Fibroblast of lung (primary cell): ENCODE measurements around the gene RAPH1. TPM values are rescaled to one million over a fixed set of nuclear protein-coding genes. Genes with fewer than 3 reads are reported as not detected.

Experiments
- DNase-seq, 2 donors: peaks; one replicate each; pipeline versions ENCODE4 v3.0.0 to v3.0.0-alpha.2; 2010; ENCODE audit warnings: low read depth in 2 of 2
- H2AFZ ChIP-seq: 2 replicates; pipeline ENCODE4 v1.5.1; 2012; ENCODE audit warnings: low read length, control low read depth, inconsistent platforms
- H3K27ac ChIP-seq: 2 replicates; pipeline ENCODE4 v1.5.1; 2011; ENCODE audit warnings: low read length, control low read depth; ENCODE audit not compliant: insufficient read depth
- H3K27me3 ChIP-seq: 2 replicates; pipeline ENCODE4 v1.5.1; 2011; ENCODE audit warnings: mild to moderate bottlenecking, low read length; ENCODE audit not compliant: control insufficient read depth, insufficient read depth
- H3K36me3 ChIP-seq: 2 replicates; pipeline ENCODE4 v1.5.1; 2011; ENCODE audit warnings: low read length; ENCODE audit not compliant: control insufficient read depth, insufficient read depth
- H3K4me1 ChIP-seq: 2 replicates; pipeline ENCODE4 v1.5.1; 2011; ENCODE audit warnings: low read length; ENCODE audit not compliant: control insufficient read depth, insufficient read depth; ENCODE audit errors: extremely low read depth
- H3K4me2 ChIP-seq: 2 replicates; pipeline ENCODE4 v1.5.1; 2011; ENCODE audit warnings: low read length, control low read depth; ENCODE audit not compliant: insufficient read depth; ENCODE audit errors: extremely low read depth
- H3K4me3 ChIP-seq, 4 experiments: fragments of 200-600 bp in 1 of 4; sonication (generic) in 1 of 4; replicated peaks in 1 of 4; 2 replicates each; pipeline ENCODE4 v1.5.1; 2011 to 2016; ENCODE audit warnings: low read length in 4 of 4, low read depth in 3 of 4, mild to moderate bottlenecking in 3 of 4, control low read depth in 2 of 4, inconsistent platforms in 1 of 4, mixed read lengths in 1 of 4; ENCODE audit not compliant: insufficient read depth in 1 of 4; ENCODE audit errors: control extremely low read depth in 1 of 4
- H3K79me2 ChIP-seq: 2 replicates; pipeline ENCODE4 v1.5.1; 2012; ENCODE audit warnings: mild to moderate bottlenecking, low read length, inconsistent platforms; ENCODE audit not compliant: control insufficient read depth, insufficient read depth
- H3K9ac ChIP-seq: 2 replicates; pipeline ENCODE4 v1.5.1; 2011; ENCODE audit warnings: mild to moderate bottlenecking, low read length, control low read depth; ENCODE audit not compliant: insufficient read depth
- H3K9me3 ChIP-seq: 2 replicates; pipeline ENCODE4 v1.5.1; 2012; ENCODE audit warnings: low read depth, low read length; ENCODE audit not compliant: control insufficient read depth, insufficient read depth
- H4K20me1 ChIP-seq: 2 replicates; pipeline ENCODE4 v1.5.1; 2011; ENCODE audit warnings: low read length; ENCODE audit not compliant: control insufficient read depth, insufficient read depth; ENCODE audit errors: extremely low read depth
- EZH2 ChIP-seq: IDR thresholded peaks from 2 replicates; pipeline ENCODE4 v1.5.1; 2012; ENCODE audit warnings: low read length, control low read depth, mild to moderate bottlenecking; ENCODE audit errors: missing control alignments
- polyA plus RNA-seq, 2 donors: library from polyadenylated mRNA; depleted of rRNA in 1 of 2; stranded (reverse) in 1 of 2; unstranded in 1 of 2; fragments of >200 nt; gene quantifications; 2 replicates each; pipeline ENCODE4 v1.2.1, GENCODE V29; 2011 to 2012; ENCODE audit warnings: missing spikeins in 1 of 2
- total RNA-seq: library from RNA; depleted of rRNA; stranded (reverse); fragments of >200 nt; gene quantifications from 2 replicates; pipeline ENCODE4 v1.2.1, GENCODE V29; 2014
- TF ChIP-seq, protein P1 (sequence below), 2 donors: IDR thresholded peaks in 1 of 2; conservative IDR thresholded peaks in 1 of 2; 1 replicate in 1 of 2; 2 replicates in 1 of 2; pipeline ENCODE4 v1.5.1; 2011 to 2012; ENCODE audit warnings: low read length in 2 of 2, control low read depth in 1 of 2, inconsistent platforms in 1 of 2, low read depth in 1 of 2, mild to moderate bottlenecking in 1 of 2

Gene RAPH1
- total and polyA plus RNA-seq, 2 donors (not counting 1 experiment from before 2014, with no cell fraction given) = 14.1 to 21.1 TPM

DNA sequence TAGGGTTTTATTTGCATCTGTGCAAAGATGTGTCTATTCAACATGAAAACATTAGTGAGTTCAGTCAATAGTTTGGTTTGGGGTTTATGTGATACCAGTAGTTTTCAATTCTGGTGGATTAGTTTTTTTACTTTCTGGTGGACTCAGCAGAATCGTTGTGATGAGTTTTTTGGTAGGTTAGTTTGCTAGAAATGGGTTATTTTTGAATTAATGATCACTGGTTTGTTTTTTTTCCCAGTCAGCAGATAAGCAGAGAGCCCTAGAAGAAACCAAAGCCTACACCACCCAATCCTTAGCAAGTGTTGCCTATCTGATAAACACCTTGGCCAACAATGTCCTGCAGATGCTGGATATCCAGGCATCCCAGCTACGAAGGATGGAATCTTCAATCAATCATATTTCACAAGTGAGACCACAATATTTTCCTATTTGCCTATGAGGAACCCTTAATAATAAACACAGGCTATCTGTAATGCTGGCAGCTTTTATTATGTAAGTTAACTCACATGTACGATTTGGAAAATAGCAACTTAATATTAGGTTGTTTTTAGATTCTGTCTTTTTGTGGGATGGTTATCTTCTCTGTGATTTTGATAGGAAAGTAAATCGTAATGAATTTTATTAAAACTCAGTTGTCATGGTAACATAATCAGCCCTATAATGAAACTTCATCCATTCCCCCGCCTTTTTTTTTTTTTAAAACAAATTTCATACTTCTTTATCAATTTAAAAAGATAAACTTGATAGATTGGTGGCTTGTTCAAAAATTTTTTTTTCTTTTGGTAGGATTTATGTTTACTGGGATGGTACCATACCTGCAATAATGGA lies 168.2 kb downstream of the RAPH1 start:
- no peak for DNase-seq
- Histone ChIP-seq H3K36me3 (no peaks in the 10 kb centered on the region), H2AFZ (no peak overlapping the region), H3K4me1 (no peaks in the 10 kb centered on the region), H3K9me3 (no peaks in the 10 kb centered on the region), H4K20me1 (no peaks in the 10 kb centered on the region), H3K79me2 (peaks cover 18% of the 10 kb centered on the region), H3K4me3 (no peak overlapping the region), H3K9ac (no peak overlapping the region), H3K27ac (no peak overlapping the region), H3K4me2 (no peak overlapping the region), H3K27me3 (no peaks in the 10 kb centered on the region)
- TF ChIP-seq, protein P1, sequence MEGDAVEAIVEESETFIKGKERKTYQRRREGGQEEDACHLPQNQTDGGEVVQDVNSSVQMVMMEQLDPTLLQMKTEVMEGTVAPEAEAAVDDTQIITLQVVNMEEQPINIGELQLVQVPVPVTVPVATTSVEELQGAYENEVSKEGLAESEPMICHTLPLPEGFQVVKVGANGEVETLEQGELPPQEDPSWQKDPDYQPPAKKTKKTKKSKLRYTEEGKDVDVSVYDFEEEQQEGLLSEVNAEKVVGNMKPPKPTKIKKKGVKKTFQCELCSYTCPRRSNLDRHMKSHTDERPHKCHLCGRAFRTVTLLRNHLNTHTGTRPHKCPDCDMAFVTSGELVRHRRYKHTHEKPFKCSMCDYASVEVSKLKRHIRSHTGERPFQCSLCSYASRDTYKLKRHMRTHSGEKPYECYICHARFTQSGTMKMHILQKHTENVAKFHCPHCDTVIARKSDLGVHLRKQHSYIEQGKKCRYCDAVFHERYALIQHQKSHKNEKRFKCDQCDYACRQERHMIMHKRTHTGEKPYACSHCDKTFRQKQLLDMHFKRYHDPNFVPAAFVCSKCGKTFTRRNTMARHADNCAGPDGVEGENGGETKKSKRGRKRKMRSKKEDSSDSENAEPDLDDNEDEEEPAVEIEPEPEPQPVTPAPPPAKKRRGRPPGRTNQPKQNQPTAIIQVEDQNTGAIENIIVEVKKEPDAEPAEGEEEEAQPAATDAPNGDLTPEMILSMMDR (conservative IDR thresholded peaks at IDR 0.05 in 1 of 2, IDR thresholded peaks at IDR 0.05 in 1 of 2; ENCODE audit: low read depth in 1 of 2, low read length in 2 of 2) = no peak
- no peak for TF ChIP-seq EZH2

DNA sequence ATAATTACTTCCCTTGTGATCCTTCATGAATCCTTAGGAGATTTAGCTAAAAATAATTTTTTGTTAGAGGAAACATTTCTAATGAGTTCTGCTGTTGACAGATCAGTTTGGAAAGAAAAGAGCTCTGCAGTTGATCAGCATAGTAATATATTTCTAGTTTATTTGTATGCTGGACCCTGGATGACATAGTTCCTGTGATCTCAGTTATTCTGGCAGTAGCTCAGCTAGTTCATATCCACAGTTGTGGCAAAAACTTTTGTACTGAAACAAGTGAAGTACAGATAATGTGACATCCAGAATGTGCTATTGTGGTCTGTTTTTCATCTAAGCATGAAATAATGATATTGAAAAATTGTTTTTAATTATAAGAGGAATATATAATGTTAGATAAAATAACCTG lies 173.2 kb downstream of the RAPH1 start:
- H2AFZ ChIP-seq = no peak overlapping the region
- no peak overlapping the region for H3K9ac ChIP-seq
- peaks cover 28% of the 10 kb centered on the region for H3K79me2 ChIP-seq
- H3K9me3 ChIP-seq = no peaks in the 10 kb centered on the region
- H3K27me3 ChIP-seq = no peaks in the 10 kb centered on the region
- no peaks in the 10 kb centered on the region for H3K36me3 ChIP-seq
- H3K27ac ChIP-seq = no peak overlapping the region
- H3K4me2 ChIP-seq = no peak overlapping the region
- no peak overlapping the region for H3K4me3 ChIP-seq
- peaks cover 2% of the 10 kb centered on the region for H3K4me1 ChIP-seq
- peak; percentile 15 to 19 for DNase-seq
- H4K20me1 ChIP-seq = no peaks in the 10 kb centered on the region
- TF ChIP-seq EZH2 = no peak
- TF ChIP-seq, protein P1 (conservative IDR thresholded peaks at IDR 0.05 in 1 of 2, IDR thresholded peaks at IDR 0.05 in 1 of 2; ENCODE audit: low read depth in 1 of 2, low read length in 2 of 2) = no peak

DNA sequence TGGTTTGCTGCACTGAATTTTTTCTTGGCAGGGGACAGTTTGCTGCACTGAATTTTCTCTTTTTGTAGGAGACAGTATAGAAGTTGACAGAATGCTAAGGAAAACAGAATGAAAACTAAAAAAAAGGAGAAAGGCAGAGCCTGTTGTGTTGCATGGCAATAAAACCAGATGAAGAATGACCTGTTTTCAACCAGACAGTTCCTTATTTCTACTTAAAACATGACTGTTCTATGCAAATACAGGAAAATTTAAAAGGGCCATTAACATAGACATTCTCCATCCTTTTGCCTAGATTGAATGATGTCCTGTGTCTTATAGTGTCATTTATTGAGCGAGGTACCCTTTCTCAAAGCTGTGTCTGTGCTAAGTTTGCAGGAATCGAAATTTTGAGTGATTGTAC lies 173.6 kb downstream of the RAPH1 start:
- Histone ChIP-seq H3K9me3 (no peaks in the 10 kb centered on the region), H3K27ac (no peak overlapping the region), H3K27me3 (no peaks in the 10 kb centered on the region), H2AFZ (no peak overlapping the region), H3K9ac (no peak overlapping the region), H3K36me3 (no peaks in the 10 kb centered on the region), H3K4me3 (no peak overlapping the region), H4K20me1 (no peaks in the 10 kb centered on the region), H3K4me2 (no peak overlapping the region), H3K4me1 (peaks cover 2% of the 10 kb centered on the region), H3K79me2 (peaks cover 26% of the 10 kb centered on the region)
- DNase-seq = no peak
- no peak for TF ChIP-seq EZH2
- TF ChIP-seq, protein P1 (conservative IDR thresholded peaks at IDR 0.05 in 1 of 2, IDR thresholded peaks at IDR 0.05 in 1 of 2; ENCODE audit: low read depth in 1 of 2, low read length in 2 of 2) = no peak
